MV-4-11 (cell line): ENCODE data around the gene DHX15.

Experiments used
- DNase-seq: peaks from one replicate; lab custom pipeline; 2025; lab: John Stamatoyannopoulos, UW

DHX15 gene

GRCh38 chr4:24482871-24483270 lies 101.5 kb downstream of the DHX15 start:
- DNase-seq, result no peak

- DNase-seq, result no peak
These were observed 106.4 kb downstream of the DHX15 start for GRCh38 chr4:24477919-24478318.
